Endometrial microvascular endothelial cells (primary cell): ENCODE data around the gene EWSR1. TPM values are rescaled to one million over a fixed set of nuclear protein-coding genes. Genes with fewer than 3 reads are reported as not detected.
"Not testable (repeated sequence)": the region's sequence is repeated elsewhere in the genome, so short reads cannot be mapped to it uniquely, and the experiment has no call there.

ENCODE experiments used
- in situ Hi-C: cut with HindIII; loops from 2 replicates; pipeline ENCODE4 v1.10.0; 2017; ENCODE audit warnings: low sequenced_read_pairs, low pct_unique_long_range_greater_than_20kb; ENCODE audit errors: inconsistent ontology term
- total RNA-seq: library from RNA; depleted of rRNA; stranded (reverse); fragments of >200 nt; gene quantifications from one replicate; pipeline ENCODE4 v1.2.3, GENCODE V29; 2015; ENCODE audit errors: inconsistent ontology term

EWSR1 gene
- total RNA-seq, 1 donor from 2014 or later, result 196 TPM

- in situ Hi-C loops, result no loop called here
Measured at GRCh38 chr22:29244785-29245625, 23.1 kb upstream of the EWSR1 start.

- in situ Hi-C loops, result no loop called here
Measured at GRCh38 chr22:29245626-29246385, 22.3 kb upstream of the EWSR1 start.

DNA sequence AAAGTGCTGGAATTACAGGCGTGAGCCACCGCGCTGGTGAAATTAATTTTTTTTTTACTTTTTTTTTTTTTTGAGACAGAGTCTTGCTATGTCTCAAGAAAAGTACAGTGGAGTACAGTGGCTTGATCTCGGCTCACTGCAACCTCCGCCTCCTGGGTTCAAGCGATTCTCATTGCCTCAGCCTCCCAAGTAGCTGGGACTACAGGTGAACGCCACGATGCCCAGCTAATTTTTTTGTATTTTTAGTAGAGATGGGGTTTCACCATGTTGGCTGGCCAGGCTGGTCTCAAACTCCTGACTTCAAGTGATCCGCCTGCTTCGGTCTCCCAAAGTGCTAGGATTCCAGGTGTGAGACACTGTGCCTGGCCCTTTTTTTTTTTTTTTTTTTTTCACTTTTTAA is 20.2 kb upstream of the EWSR1 start:
- in situ Hi-C loops, result not testable (repeated sequence)

DNA sequence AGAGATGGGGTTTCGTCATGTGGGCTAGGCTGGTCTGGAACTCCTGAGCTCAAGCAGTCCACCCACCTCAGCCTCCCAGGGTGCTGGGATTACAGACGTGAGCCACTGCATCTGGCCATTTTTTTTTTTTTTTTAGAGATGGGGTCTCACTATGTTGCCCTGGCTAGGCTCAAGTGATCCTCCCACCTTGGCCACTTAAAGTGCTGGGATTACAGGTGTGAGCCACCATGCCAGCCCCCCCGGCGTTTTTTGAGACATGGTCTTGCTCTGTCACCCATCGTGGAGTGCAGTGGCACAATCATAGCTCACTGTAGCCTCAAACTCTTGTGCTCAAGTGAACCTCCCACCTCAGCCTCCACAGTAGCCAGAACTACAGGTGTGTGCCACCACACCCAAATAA is 16.8 kb upstream of the EWSR1 start:
- in situ Hi-C loops, result no loop called here

GRCh38 chr22:29251981-29252911 is 15.8 kb upstream of the EWSR1 start:
- in situ Hi-C loops, result no loop called here

- in situ Hi-C loops, result no loop called here
Measured at GRCh38 chr22:29253561-29254285, 14.3 kb upstream of the EWSR1 start.

GRCh38 chr22:29254286-29254660 is 13.8 kb upstream of the EWSR1 start:
- in situ Hi-C loops, result no loop called here

- in situ Hi-C loops, result no loop called here
Measured at GRCh38 chr22:29255064-29255621, 12.9 kb upstream of the EWSR1 start.

- in situ Hi-C loops, result no loop called here
Measured at GRCh38 chr22:29256606-29257325, 11.3 kb upstream of the EWSR1 start.

DNA sequence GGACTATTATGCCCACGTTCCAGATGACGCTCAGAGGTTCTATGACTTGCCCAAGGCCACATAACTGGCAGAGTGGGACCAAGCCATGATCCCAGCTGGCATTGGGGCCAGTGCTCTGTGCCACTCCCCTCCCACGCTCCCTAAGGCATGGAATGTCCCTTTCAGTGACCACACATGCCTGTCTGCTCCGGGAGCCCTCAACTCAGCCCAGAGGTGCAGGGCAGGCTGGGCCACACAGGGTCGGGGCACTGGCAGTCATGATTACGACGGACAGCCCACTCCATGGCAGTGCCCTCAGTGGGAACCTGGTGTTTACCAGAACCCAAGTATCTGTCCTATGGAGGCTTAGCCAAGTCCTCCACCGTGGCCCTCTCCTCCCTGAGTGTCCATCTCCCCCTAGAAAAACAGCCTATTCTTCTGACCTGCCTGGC is 10.3 kb upstream of the EWSR1 start:
- in situ Hi-C loops, result no loop called here

DNA sequence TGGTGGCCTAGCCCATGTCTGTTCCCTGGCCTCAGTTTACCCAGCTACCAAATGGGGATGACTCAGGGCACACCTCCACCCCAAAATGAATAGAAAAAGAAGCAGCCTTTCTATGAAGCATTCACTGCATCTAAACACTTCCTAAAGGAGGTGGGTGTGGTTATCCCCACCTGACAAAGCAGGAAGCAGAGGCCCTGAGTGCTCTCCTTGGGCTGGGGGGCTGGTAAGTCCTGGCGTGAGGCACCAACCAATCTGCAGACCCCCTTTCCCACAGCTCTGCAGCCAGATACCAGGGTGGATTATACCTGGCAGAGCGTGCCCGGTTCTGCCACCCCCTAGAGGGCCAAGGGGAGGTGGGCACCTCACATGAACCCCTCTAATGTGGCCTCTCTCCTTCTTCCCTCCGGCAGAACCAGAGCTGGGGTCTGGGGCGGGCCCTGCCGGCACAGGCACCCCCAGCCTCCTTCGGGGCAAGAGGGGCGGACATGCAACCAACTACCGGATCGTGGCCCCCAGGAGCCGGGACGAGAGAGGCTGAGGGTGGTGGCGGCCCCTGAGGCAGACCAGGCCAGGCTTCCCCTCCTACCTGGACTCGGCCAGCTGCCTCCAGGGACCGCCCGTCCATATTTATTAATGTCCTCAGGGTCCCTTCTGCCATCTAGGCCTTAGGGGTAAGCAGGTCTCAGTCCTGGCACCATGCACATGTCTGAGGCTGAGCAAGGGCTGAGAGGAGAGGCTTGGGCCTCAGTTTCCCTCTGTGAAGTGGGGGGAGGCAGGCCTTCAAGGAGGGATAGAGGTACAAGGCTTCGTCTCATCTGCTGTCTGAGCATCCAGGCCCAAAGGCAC is 9.4 kb upstream of the EWSR1 start:
- in situ Hi-C loops, result no loop called here

DNA sequence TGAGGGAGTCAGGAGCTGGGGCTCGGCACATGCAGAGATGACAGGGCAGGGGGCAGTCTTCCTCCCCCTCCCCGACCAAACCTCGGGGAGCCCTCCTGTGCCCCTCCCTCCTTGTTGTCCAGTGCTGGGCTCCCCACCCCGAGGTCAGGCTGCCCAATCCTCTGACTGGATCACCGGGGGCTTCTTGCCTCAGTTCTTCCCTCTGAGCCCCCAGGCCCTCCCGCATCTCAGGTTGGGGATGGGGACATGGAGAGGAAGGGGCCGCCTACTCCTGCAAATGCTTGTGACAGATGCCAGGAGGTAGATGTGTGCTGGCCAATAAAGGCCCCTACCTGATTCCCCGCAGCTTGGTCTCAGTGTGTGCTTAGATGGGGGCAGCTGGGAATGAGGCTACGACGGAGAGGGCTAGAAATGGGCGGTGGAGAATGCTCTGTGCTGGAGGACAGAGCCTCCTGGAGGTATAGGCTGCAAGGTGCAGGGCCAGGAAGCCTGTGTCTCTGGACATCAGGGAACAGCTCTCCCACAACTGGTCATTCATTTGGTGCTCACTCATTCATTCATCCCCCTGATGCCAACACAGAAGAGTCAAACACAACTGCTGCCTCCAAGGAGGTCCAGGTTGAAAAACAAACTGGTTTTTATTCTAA is 8.7 kb upstream of the EWSR1 start:
- in situ Hi-C loops, result no loop called here

DNA sequence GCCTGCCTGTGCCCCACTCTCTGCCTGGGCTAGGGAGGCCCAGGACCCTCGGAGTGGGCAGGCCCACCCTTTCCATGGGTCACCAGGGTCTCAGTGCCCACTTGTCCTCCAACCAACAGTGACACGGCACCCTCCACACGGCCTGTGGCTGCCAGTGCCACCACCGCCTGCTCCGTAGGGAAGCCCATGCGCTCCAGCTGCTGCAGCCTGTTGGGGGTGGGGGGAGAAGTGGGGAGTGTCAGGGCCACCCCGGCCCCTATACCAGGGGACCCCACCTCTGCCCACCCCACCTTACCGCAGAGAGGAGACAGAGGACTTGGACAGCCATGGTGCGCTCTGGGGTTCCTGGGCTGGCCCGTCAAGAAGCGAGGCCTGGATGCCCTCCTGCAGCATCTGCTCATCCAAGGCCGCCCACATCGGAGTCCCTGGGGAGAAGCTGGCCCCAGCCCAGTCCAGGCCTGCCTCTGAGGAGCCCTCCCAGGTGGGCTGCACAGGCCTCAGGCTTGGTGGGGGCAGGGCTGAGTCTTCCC is 8.0 kb upstream of the EWSR1 start:
- in situ Hi-C loops, result no loop called here

- in situ Hi-C loops, result no loop called here
Measured at GRCh38 chr22:29260601-29261315, 7.3 kb upstream of the EWSR1 start.

DNA sequence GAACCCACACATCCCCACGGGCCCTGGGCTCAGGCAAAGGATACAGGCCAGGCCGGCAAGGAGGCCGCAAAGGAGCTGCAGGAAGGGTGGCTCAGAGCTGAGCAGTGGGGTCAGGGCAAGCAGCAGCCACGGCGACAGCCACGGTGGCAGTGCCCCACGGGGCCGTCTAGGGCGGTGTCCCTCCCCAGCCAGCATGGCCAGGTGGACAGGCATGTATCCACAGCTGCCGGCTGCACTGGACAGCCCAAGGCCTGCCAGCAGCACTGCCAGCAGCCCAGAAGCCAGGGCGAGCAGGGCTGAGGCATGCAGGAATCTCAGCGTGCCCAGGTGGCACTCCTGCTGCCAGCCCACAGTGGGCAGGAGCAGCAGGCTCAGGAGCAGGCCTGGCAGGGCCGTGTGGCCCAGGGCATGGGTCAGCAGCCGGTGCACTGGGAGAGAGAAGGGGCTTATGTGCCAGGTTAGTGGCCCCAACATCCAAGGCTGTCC is 4.2 kb upstream of the EWSR1 start:
- in situ Hi-C loops, result no loop called here
